Globus pallidus (tissue), 1 donor: Measurements from ENCODE around the gene LTBP1.

Experiments
- DNase-seq: peaks from one replicate; pipeline ENCODE4 v3.0.0-alpha.2; 2015; ENCODE audit warnings: low spot score

The LTBP1 gene

GRCh38 chr2:32931519-32931918, 15.2 kb upstream of the LTBP1 start:
- no peak for DNase-seq

- no peak for DNase-seq
Measured at GRCh38 chr2:32931945-32932709, 14.6 kb upstream of the LTBP1 start.

- no peak for DNase-seq
Measured at GRCh38 chr2:32932825-32933755, 13.7 kb upstream of the LTBP1 start.

GRCh38 chr2:32933756-32934095, 13.0 kb upstream of the LTBP1 start:
- no peak for DNase-seq

- DNase-seq: no peak
Measured at GRCh38 chr2:32937602-32938448, 8.9 kb upstream of the LTBP1 start.

- DNase-seq: no peak
Measured at GRCh38 chr2:32938934-32939333, 7.8 kb upstream of the LTBP1 start.

GRCh38 chr2:32940316-32940997, 6.3 kb upstream of the LTBP1 start:
- no peak for DNase-seq

GRCh38 chr2:32941944-32942690, 4.6 kb upstream of the LTBP1 start:
- no peak for DNase-seq

- DNase-seq: no peak
Measured at GRCh38 chr2:32942793-32943485, 3.8 kb upstream of the LTBP1 start.

- no peak for DNase-seq
Measured at GRCh38 chr2:32945286-32945685, 1.5 kb upstream of the LTBP1 start.

- DNase-seq: no peak
Measured at GRCh38 chr2:32947076-32947483, 327 bp downstream of the LTBP1 start.

- DNase-seq: no peak
Measured at GRCh38 chr2:32947484-32948143, 861 bp downstream of the LTBP1 start.

- no peak for DNase-seq
Measured at GRCh38 chr2:32948266-32948665, 1.5 kb downstream of the LTBP1 start.

GRCh38 chr2:32949260-32949659, 2.5 kb downstream of the LTBP1 start:
- DNase-seq: no peak

GRCh38 chr2:32951672-32952071, 4.9 kb downstream of the LTBP1 start:
- DNase-seq: no peak

GRCh38 chr2:32952761-32953476, 6.2 kb downstream of the LTBP1 start:
- no peak for DNase-seq

GRCh38 chr2:32954206-32954605, 7.5 kb downstream of the LTBP1 start:
- no peak for DNase-seq

- DNase-seq: no peak
Measured at GRCh38 chr2:32958821-32959220, 12.1 kb downstream of the LTBP1 start.

GRCh38 chr2:32960238-32960637, 13.5 kb downstream of the LTBP1 start:
- no peak for DNase-seq
